OCI-LY3 (cell line): ENCODE data around the gene TSPYL1.

ENCODE experiments used
- H2AFZ ChIP-seq: fragments of 200-600, 300-600 bp; shearing (Covaris generic); 2 replicates; pipeline ENCODE4 v1.6.0; 2014; ENCODE audit warnings: antibody characterized with exemption, low read depth, low read length
- H3K27ac ChIP-seq: fragments of 200-600, 300-600 bp; sonication (generic); 2 replicates; pipeline ENCODE4 v1.5.1; 2014; ENCODE audit warnings: mild to moderate bottlenecking, low read length, moderate library complexity, mixed read lengths
- H3K27me3 ChIP-seq: fragments of 200-600, 300-600 bp; sonication (generic); 2 replicates; pipeline ENCODE4 v1.6.1; 2014; ENCODE audit warnings: low read depth, low read length, mixed read lengths
- H3K36me3 ChIP-seq: fragments of 200-600, 300-600 bp; sonication (generic); replicated peaks from 2 replicates; pipeline ENCODE3; 2014; ENCODE audit warnings: low read depth, low read length, mixed read lengths
- H3K4me1 ChIP-seq: fragments of 300-600, 200-600 bp; sonication (generic); 2 replicates; pipeline ENCODE4 v1.6.1; 2014; ENCODE audit warnings: low read length, mixed read lengths
- H3K4me2 ChIP-seq: fragments of 200-600, 300-600 bp; sonication (generic); 2 replicates; pipeline ENCODE4 v1.6.1; 2014; ENCODE audit warnings: low read length, mixed read lengths
- H3K4me3 ChIP-seq: fragments of 300-600, 200-600 bp; sonication (generic); 2 replicates; pipeline ENCODE4 v1.5.1; 2014; ENCODE audit warnings: antibody characterized with exemption, mild to moderate bottlenecking, low read length, moderate library complexity
- H3K79me2 ChIP-seq: fragments of 300-600, 200-600 bp; shearing (Covaris generic); 2 replicates; pipeline ENCODE4 v1.6.1; 2014; ENCODE audit warnings: mild to moderate bottlenecking, low read length, mixed read lengths
- H3K9ac ChIP-seq: fragments of 300-600, 200-600 bp; shearing (Covaris generic); 2 replicates; pipeline ENCODE4 v1.6.0; 2014; ENCODE audit warnings: mild to moderate bottlenecking, low read length, moderate library complexity
- H3K9me3 ChIP-seq: fragments of 200-600, 300-600 bp; shearing (Covaris generic); 2 replicates; pipeline ENCODE4 v1.6.1; 2014; ENCODE audit warnings: low read length, mixed read lengths; ENCODE audit not compliant: insufficient read depth
- H4K20me1 ChIP-seq: fragments of 200-600, 300-600 bp; sonication (generic); 2 replicates; pipeline ENCODE4 v1.6.1; 2016; ENCODE audit warnings: low read length, mixed read lengths; ENCODE audit not compliant: insufficient read depth
- EZH2phosphoT487 ChIP-seq: fragments of 200-600 bp; shearing (Covaris generic); IDR thresholded peaks from 2 replicates; pipeline ENCODE4 v1.6.1; 2018; ENCODE audit warnings: antibody characterized with exemption, mixed run types, low read depth
- TF ChIP-seq, protein P1 (sequence below): fragments of 200-600, 300-600 bp; sonication (generic); IDR thresholded peaks from 2 replicates; pipeline ENCODE4 v1.5.1; 2014; ENCODE audit warnings: antibody characterized with exemption, low read length, low read depth

The TSPYL1 gene

DNA sequence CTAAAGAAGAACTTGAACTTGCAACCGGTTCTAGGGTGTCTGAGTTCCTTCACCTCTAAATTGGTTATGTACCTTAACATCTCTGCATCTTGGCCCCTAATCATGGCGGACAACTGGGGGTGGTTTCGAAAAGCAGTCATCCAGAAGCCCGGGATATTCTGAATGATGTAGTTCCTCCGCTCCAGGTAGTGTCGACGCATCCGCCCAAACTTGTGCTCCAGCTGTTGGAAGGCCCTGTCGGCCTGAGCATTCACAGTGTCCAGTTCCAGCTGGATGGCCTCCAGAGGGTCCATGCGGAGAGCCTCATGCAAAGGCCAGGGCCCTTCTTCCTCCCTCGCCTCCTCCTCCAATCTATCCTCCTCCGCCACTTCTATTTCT, 887 bp downstream of the TSPYL1 start:
- Histone ChIP-seq H3K9me3 (no peaks in the 10 kb centered on the region), H3K79me2 (peaks cover 37% of the 10 kb centered on the region), H3K4me3 (peak overlapping the region; percentile 94), H3K4me2 (peak overlapping the region; percentile 74), H3K27ac (peak overlapping the region; percentile 59), H2AFZ (no peak overlapping the region), H4K20me1 (peaks cover 7% of the 10 kb centered on the region), H3K27me3 (no peaks in the 10 kb centered on the region), H3K9ac (peak overlapping the region; percentile 80), H3K36me3 (peaks cover 8% of the 10 kb centered on the region), H3K4me1 (peaks cover 54% of the 10 kb centered on the region)
- TF ChIP-seq EZH2phosphoT487 = no peak
- TF ChIP-seq, protein P1, sequence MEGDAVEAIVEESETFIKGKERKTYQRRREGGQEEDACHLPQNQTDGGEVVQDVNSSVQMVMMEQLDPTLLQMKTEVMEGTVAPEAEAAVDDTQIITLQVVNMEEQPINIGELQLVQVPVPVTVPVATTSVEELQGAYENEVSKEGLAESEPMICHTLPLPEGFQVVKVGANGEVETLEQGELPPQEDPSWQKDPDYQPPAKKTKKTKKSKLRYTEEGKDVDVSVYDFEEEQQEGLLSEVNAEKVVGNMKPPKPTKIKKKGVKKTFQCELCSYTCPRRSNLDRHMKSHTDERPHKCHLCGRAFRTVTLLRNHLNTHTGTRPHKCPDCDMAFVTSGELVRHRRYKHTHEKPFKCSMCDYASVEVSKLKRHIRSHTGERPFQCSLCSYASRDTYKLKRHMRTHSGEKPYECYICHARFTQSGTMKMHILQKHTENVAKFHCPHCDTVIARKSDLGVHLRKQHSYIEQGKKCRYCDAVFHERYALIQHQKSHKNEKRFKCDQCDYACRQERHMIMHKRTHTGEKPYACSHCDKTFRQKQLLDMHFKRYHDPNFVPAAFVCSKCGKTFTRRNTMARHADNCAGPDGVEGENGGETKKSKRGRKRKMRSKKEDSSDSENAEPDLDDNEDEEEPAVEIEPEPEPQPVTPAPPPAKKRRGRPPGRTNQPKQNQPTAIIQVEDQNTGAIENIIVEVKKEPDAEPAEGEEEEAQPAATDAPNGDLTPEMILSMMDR = no peak

DNA sequence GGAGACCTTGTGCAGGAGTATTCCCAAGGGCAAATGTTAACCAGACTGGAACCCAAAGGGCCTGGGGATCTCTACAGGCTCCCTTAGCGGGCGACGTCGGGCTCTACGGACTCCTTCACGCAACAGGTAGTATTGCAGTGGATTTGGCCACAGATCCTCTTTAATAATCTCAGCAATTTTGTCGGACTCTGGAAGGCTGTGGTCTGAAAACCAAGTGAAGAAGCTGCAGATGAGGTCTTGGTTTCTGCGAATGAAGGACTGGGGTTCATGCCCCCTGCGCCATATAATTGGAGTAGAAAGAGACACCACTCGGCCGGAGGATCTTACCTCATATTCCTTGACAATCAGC, 1.3 kb downstream of the TSPYL1 start:
- Histone ChIP-seq H3K27ac (no peak overlapping the region), H3K27me3 (no peaks in the 10 kb centered on the region), H3K4me1 (peaks cover 50% of the 10 kb centered on the region), H2AFZ (no peak overlapping the region), H3K9me3 (no peaks in the 10 kb centered on the region), H3K9ac (0 out of 2 replicates have a peak overlapping the region, but pooled peaks have one; percentile 80), H3K36me3 (peaks cover 8% of the 10 kb centered on the region), H3K4me2 (peak overlapping the region; percentile 74), H3K4me3 (peak overlapping the region; percentile 94), H4K20me1 (peaks cover 7% of the 10 kb centered on the region), H3K79me2 (peaks cover 37% of the 10 kb centered on the region)
- TF ChIP-seq EZH2phosphoT487 = no peak

DNA sequence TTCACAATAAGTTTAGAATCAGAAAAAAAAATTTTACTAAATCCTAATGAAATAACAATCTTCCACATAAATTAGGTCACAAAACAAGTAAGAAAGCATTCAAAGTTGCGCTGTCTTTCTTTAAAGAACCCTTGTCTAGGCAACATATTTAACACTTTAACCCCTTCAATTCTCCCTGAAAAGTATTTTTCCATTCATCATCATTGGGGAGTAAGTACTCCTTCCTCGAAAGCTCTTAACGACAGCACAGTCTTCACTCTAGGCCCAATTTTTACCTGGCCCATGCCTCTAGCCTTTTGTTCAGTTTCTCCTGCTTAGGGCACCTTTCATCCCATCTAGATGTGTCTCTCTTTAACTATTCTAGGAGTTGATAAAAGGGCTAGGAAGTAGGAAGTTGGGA, 2.6 kb downstream of the TSPYL1 start:
- H3K9me3 ChIP-seq = no peaks in the 10 kb centered on the region
- H2AFZ ChIP-seq = no peak overlapping the region
- H3K4me1 ChIP-seq = peaks cover 46% of the 10 kb centered on the region
- H3K4me3 ChIP-seq = no peak overlapping the region
- peaks cover 7% of the 10 kb centered on the region for H4K20me1 ChIP-seq
- no peak overlapping the region for H3K27ac ChIP-seq
- no peak overlapping the region for H3K9ac ChIP-seq
- TF ChIP-seq, protein P1 = no peak
- no peak for TF ChIP-seq EZH2phosphoT487
- peak overlapping the region; percentile 17; the same call in 1 of the 2 replicates for H3K4me2 ChIP-seq
- H3K27me3 ChIP-seq = no peaks in the 10 kb centered on the region
- H3K79me2 ChIP-seq = peaks cover 37% of the 10 kb centered on the region
- H3K36me3 ChIP-seq = peaks cover 8% of the 10 kb centered on the region

DNA sequence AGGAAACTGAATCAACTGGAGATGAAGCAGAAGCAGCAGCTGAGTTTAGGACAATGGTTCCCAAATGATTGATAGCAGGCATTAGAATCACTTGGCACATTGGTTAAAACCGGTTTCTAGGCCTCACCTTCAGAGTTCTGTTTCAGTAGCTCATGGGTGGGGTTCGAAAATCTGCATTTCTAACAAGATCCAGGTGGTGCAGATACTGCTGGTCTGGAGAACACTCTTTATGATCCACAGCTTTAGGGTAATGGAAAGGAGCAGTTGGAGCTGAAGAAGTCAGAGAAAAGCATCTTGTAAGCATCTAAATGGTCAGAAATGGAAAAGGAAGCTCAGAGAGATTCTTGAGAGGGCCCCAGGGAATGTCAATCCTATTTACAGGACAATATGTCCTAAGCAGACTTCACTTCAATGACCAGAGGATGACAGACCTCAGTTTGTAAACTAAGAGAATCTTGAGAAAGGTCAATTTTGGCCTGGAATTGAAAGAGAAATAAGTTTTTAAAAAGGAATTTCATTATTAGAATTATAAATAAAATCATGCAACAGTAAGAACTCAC, 8.5 kb downstream of the TSPYL1 start:
- Histone ChIP-seq H3K79me2 (peaks cover 7% of the 10 kb centered on the region; the same call in 1 of the 2 replicates), H4K20me1 (no peaks in the 10 kb centered on the region; the same call in 1 of the 2 replicates), H3K27ac (no peak overlapping the region), H3K4me3 (no peak overlapping the region), H3K9me3 (no peaks in the 10 kb centered on the region), H3K9ac (no peak overlapping the region), H3K36me3 (no peaks in the 10 kb centered on the region), H3K4me2 (no peak overlapping the region), H2AFZ (no peak overlapping the region), H3K27me3 (no peaks in the 10 kb centered on the region), H3K4me1 (peaks cover 18% of the 10 kb centered on the region)
- TF ChIP-seq, protein P1 = no peak
- TF ChIP-seq EZH2phosphoT487 = no peak
